Measurements from ENCODE around the gene IL16.

IL16 gene

DNA sequence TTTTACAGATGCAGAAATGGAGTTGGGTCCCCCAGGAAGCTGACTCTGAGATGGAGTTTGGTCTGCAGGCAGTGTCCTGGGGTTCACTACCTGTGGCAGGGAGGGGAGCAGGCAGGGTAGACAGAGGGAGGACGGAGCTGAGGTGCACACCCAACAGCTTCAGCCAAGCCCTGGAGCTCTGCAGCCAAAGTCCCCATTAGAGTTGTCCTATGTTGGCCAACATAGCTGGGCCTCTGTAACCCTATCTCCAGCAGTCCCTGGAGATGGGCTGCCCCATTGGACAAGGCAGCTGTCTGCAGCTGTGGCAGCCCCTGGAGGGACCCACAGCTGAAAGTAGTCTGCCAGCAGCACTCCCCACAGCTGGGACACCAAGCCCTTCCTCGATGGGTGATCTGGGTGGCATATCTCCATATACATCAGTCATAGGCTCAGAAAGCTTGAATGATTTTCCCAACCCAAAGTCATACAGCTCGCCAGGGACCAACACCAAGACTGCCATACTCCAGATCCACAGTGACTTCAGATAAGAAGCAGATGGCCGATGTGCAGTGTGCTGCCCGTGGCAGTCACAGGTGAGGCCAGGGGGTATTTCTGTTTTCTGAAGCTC, 95.3 kb downstream of the IL16 start:
- TF ChIP-seq, protein P1, sequence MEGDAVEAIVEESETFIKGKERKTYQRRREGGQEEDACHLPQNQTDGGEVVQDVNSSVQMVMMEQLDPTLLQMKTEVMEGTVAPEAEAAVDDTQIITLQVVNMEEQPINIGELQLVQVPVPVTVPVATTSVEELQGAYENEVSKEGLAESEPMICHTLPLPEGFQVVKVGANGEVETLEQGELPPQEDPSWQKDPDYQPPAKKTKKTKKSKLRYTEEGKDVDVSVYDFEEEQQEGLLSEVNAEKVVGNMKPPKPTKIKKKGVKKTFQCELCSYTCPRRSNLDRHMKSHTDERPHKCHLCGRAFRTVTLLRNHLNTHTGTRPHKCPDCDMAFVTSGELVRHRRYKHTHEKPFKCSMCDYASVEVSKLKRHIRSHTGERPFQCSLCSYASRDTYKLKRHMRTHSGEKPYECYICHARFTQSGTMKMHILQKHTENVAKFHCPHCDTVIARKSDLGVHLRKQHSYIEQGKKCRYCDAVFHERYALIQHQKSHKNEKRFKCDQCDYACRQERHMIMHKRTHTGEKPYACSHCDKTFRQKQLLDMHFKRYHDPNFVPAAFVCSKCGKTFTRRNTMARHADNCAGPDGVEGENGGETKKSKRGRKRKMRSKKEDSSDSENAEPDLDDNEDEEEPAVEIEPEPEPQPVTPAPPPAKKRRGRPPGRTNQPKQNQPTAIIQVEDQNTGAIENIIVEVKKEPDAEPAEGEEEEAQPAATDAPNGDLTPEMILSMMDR (conservative IDR thresholded peaks at IDR 0.05) = no peak
- no peak overlapping the region for H3K27ac ChIP-seq

DNA sequence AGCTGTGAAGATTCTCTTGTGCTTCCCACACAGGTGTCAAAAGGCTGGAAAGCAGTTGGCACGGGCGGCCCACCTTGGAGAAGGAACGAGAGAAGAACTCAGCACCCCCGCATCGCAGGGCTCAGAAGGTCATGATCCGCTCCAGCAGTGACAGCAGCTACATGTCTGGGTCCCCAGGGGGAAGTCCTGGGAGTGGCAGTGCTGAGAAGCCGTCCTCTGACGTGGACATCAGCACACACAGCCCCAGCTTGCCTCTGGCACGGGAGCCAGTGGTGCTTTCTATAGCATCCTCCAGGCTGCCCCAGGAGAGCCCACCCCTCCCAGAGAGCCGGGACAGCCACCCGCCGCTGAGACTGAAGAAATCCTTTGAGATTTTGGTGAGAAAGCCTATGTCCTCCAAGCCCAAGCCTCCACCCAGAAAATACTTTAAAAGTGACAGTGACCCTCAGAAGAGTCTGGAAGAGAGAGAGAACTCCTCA, 95.9 kb downstream of the IL16 start:
- TF ChIP-seq, protein P1 (conservative IDR thresholded peaks at IDR 0.05) = no peak
- H3K27ac ChIP-seq = no peak overlapping the region

DNA sequence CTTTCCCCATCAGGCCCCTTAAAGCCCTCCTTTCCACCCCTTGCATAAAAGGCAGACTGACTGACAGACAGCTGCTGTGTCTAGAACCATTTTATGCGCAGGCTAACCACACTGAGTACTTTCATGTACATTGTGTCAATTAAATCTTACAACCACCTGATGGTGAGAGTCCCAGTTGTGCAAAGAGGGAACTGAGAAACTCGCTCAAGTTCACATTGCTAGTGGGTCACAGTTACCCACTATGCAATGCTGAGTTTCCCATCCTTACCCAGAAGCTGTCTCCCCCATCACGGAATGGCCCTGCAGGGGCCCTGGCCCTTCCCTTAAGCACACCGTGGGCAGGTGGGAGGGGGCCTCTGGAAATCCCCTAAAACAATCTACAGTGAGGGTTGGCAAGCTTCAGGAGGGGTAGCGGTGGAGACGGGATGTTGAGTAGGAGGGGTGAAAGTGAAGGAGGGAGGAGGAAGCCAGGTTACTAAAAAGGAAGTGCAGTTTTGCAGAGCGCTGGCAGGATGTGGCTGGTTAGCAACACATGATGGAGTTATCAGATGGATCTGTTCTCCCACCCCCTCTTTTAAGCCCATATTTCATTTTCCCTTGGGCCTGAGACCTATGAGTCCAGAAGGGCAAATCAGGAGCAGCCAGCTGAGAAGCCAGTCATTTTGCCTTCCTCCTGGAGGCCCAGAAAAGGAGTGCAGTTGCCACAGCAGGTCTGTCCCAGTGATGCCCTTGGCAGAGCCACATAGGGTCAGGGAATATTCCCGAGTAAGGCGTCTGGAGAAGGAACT, 97.2 kb downstream of the IL16 start:
- TF ChIP-seq, protein P1 (conservative IDR thresholded peaks at IDR 0.05) = no peak
- H3K27ac ChIP-seq = no peak overlapping the region

DNA sequence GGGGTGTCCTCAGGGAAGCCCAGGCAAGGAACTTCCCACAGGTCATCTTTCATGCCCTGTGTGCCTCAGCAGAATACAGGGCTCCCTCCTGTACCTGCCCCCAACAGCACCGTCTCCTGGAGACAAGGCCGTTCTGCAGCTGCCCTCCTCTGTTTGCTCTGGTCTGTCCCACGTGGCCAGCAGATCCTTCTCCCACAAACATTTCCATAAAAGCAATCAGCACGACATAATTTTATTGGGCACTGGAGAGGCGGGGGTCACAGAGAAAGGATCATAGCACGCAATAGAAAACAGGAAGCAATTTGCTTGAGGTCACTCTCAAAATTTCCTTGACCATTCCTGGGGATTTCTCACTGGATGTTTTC, 97.8 kb downstream of the IL16 start:
- H3K27ac ChIP-seq = no peak overlapping the region
- TF ChIP-seq, protein P1 (conservative IDR thresholded peaks at IDR 0.05) = no peak

DNA sequence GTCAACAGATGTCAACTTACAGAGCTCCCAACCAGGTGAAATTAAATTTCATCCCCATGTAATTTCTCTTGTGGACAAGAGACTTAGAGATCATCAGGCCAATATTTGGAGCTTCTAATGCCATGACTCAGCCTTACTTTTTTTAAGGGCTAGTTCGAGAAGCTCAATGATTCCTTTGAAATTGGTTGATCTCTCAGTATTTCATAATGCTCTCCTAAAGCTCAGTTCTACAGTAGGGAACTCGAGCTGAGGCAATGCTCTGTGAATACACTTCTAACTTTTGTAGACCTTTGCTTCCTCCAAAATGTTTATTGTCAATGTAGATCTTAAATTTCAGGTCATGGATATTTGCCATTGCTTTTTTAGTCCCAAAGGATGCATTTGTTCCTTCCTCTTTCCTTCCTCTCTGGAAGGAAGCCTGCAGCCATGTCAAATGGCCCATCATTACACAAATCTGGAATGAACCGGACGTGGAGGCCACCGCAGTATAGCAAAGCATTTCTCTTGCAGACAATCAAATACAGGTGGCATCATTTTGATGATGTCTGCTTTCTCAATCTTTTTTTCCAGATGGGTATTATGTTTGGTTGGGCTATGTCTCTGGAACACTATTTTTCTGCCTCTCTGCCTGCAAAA, 98.9 kb downstream of the IL16 start:
- no peak overlapping the region for H3K27ac ChIP-seq

DNA sequence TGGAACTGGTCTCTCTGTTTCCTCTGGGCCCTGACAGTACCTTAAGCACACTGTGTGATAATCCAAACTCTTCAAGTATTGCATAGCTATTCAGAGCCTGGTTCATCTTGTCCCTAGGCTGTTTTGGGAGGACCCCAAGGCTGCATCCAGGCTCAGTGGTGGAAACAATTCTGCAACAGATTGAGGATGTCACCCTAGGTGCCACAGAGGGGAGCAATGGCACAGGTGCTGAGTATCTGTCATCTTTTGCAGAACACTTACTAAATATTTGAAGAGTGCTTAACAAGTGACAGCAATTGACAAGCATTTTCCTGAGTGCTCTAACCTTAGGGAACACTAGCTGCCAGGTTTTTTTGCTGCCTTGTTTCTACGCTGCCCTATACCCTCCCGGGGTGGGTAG, 99.5 kb downstream of the IL16 start:
- no peak overlapping the region for H3K27ac ChIP-seq
- TF ChIP-seq, protein P1 (conservative IDR thresholded peaks at IDR 0.05) = no peak

More for the DNA sequence above, 98.9 kb downstream of the IL16 start:
- TF ChIP-seq, protein P1 (conservative IDR thresholded peaks at IDR 0.05) = no peak

DNA sequence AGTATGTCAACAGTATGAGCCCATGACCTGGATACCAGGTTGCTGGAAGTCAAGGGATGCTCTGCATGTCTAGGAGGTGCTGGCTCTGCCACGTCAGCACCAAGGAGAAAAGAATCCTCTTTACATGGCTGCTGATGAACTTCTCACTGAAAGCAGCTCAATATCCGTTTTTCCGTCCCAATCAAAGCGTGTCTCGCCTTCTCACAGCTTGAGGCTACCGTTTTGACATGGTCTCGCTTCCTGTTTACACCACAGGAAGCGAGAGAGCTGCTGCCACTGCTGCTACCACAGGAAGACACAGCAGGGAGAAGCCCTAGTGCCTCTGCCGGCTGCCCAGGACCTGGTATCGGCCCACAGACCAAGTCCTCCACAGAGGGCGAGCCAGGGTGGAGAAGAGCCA, 100.0 kb downstream of the IL16 start:
- TF ChIP-seq, protein P1 (conservative IDR thresholded peaks at IDR 0.05) = no peak
- no peak overlapping the region for H3K27ac ChIP-seq

Measured in VCaP (cell line).